HG02870 (cell line): ENCODE data around the gene IL1RAPL1.

Source experiments
- ATAC-seq: cut with Tn5 transposase; IDR thresholded peaks from one replicate; pipeline ENCODE4 v1.9.1; 2021; ENCODE audit warnings: mild to moderate bottlenecking, moderate library complexity; ENCODE audit not compliant: unreplicated experiment

IL1RAPL1 gene

DNA sequence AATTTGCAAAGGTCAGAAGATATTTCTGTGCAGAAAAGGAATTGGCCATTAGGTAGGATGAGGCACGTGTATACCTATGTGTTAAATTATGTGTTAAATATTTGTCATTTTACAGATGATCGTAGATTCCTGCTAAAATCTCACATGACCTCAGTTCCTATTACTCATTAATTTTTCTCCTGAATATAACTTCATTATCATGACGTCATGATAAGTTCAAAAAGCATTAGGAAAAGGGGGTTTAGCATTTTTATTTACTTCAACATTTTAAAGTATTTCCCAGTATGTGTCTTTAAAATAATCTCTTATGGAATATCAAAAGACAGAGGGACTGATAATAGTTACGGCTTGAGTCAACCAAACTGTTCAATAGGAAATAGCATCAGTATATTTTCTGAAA is 372.8 kb downstream of the IL1RAPL1 start:
- no peak for ATAC-seq

GRCh38 chrX:28966331-28966730 is 379.1 kb downstream of the IL1RAPL1 start:
- no peak for ATAC-seq

DNA sequence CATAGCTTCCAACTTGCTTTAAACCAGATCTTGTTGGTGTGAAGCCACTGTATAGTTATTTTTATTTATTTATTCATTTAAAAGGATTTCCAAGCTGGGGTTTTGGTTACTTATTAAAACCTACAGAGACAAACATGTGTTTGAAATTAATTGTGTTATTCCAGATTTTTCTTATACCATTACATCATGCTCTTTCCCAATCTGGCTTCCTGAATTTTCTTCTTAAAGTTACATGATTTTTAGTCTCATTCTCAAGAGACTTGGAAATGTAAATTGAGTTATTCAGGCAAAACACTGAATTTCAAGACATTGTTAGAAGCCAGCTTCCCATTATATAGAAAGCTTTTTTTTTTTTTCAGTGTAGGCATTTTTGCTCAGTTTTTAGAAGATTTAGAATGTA is 381.9 kb downstream of the IL1RAPL1 start:
- no peak for ATAC-seq

GRCh38 chrX:28979877-28980276 is 392.6 kb downstream of the IL1RAPL1 start:
- ATAC-seq: no peak

GRCh38 chrX:28981952-28982351 is 394.7 kb downstream of the IL1RAPL1 start:
- no peak for ATAC-seq

DNA sequence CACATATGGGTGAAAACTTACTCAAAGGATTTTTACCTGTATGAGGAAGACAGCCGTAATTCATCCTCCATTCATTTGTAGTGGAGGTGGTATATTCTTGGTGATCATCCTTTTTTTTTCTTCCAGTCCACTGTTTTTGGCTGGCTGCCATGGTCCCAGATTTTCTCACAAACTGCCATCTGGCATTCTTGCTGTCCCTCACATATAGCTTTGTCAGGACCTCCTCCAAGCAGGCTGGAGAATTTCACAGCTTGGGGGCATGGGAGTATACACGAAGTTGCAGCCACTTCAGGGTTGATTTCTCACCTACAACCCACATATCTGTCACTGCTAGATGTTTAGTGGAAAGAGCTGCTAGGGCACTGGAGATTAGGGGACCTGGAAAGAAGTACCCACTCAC is 401.0 kb downstream of the IL1RAPL1 start:
- no peak for ATAC-seq

DNA sequence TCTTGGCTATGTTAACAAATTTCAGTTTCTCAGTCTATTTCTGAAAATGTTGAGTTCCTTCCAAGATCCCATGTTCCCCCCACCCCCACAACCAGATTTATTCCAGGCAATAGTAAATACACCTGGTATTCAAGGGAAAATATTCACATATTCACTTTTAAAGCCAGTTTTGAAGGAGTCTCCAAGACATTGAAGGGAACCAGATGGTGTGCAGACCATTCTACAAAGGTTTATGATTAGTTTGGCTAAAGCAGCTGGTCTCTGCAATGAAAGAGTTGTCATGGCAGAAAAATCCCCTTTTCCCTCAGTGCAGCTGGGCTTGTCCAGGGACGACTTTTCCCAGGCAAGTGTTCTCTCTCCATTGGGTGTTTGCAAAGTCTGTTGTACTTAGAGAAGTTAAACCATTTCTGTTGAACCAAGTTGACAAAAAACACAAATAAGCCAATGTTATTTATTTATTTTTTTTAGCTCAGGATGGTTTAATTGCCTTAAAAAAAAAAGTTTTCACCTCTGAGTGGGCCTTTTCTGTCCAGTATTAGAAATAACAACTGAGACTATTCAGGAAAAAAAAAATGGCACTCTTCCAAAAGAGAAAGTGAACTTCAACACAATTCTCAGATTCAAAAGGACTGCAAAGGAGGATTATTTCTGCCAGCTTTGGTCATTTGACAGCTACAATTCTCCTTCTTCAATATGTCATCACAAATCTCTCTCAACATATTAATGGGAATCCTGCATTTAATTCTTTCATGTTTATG is 410.6 kb downstream of the IL1RAPL1 start:
- no peak for ATAC-seq

DNA sequence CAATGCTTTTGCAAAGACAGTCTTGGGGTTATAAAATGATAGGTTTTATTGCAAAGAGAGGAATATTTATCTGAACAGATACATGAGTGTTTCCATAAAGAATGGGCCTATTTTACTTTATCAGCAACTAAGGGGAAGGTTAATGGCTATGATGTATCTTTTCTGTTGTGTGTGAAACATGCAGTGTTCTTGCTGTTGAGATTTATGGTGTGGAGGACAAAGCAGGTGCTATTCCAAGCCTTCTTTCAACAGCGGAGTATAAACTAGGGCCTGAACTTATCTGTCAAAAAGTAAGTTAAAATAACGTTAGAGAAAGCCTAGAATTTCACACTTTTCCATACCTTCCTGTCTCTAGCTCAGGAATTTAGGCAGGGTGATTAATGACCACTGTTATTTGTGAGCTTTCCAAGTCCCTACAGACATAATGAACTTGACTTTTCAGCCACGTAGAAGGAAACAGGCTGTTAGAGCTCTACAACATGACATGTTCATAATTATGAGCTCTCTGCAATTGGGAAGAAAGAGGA is 411.4 kb downstream of the IL1RAPL1 start:
- ATAC-seq: no peak

GRCh38 chrX:29012867-29013266 is 425.6 kb downstream of the IL1RAPL1 start:
- ATAC-seq: no peak

- no peak for ATAC-seq
Measured at GRCh38 chrX:29023207-29023606, 436.0 kb downstream of the IL1RAPL1 start.

DNA sequence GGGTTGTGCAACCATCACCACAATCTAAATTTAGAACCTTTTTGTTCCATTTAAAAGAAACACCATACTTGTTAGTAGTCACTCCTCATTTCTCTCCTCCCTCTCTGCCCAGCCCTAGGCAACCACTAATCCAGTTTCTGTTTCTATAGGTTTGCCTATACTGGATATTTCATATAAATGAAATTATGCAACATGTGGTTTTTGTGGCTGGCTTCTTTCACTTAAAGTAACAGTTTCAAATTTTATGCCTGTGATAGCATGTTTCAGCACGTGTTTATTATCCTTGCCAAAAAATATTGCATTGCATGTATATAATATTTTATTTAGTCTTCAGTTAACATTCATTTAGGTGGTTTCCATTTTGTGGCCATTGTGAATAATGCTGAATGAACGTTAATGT is 437.6 kb downstream of the IL1RAPL1 start:
- ATAC-seq: no peak

GRCh38 chrX:29039501-29039900 is 452.3 kb downstream of the IL1RAPL1 start:
- no peak for ATAC-seq

DNA sequence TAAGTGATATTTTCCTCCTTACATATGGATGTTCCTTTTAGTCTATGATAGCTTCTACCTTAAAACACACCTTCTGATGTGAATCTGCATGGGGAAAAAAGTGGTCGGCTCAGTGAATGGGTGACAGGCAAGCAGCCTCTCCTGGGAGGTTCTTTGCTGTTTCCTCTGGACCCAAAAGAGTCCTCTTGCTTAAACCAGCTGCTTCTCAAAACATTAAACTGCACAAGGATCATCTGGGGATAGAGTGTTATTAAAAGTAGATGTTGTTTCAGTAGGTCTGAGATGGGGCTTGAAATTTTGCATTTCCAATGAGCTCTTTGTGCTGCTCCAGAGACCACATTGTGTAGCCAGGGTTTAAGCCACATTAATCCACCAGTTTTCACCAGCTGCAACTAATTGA is 452.9 kb downstream of the IL1RAPL1 start:
- ATAC-seq: no peak

DNA sequence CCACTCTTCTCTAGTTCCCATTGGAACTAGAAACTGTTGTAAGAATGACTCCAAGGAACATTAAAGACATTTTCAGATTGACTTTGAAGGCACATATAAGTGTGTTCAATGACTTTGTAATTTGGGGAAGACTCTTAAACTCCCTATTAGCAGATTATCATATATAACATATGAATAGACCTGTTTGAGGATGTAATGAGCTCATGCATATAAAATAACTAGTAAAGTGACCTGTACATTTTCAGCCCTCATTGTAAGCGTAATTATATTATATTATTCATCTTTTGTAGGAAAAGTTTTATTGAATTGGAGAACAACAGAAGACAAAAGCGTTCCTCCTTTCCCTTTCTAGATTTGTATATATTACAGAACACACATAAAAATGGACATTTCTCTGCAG is 455.1 kb downstream of the IL1RAPL1 start:
- ATAC-seq: no peak

DNA sequence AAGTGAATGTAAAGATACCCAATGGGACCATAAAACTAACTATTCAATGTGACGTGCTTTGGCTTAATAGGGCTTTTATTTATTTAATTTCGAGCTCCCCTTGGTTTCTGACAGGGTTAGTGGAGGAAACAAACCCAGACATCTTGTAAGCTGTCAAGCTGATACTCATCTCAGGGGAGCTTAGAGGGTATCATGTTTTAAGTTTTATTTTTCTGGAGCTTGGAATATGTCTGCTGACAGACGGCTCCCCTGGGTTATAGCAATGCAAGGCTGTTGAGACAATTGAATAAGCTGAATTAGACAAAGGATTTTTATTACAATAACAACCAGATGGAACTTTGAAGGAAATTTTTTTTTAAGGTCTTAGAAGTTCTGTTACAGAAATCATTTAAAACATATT is 456.5 kb downstream of the IL1RAPL1 start:
- no peak for ATAC-seq

DNA sequence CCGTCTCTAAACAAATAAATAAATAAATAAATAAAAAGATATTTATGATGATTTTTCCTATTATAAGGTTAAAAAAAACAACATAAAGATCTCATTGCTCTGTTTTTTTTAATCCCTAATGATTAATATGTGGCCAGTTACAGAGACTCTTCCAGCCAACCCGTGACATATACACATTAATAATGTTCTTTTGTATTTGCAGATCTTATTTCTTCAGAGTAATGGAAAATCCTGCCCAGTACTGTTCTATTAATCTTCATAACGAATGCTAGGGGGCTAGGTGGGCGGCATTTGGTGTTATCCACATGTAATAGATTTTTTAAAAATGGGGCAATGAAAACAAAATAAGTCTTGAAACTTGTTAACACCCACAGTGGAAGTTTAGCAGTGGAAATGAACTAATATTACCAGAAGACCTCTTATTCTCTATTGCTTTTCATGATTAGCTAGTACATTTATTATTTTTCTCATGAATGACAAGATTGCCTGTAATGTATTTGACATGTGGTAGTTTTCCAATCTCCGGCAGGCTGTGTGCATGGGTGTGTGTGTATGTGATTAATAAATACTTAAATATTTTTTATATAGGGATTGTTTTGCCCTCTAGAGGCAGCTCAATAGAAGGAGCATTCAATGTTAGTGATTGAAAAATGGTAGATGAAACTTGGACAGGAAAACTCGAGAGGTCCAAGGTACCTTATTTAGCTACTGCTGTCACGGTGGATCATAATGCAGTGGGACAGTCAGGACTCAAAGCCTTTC is 457.4 kb downstream of the IL1RAPL1 start:
- ATAC-seq: no peak

DNA sequence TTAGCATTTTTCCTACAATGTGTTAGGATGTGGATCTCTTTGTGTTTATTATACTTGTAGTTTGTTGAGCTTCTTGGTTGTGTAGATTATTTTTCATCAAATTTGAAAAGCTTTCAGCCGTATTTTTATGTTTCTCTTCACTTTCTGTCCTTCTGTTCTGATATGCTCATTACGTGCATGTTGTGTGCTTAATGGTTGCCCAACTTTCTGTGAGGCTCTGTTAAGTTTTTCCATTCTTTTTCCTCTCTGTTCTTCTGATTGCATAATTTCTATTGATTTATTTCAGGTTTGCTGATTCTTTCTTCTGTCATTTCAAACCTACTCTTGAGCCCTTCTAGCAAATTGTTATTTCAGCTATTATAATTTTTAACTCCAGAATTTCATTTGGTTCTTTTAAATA is 478.2 kb downstream of the IL1RAPL1 start:
- ATAC-seq: no peak

GRCh38 chrX:29066516-29066915 is 479.3 kb downstream of the IL1RAPL1 start:
- no peak for ATAC-seq

DNA sequence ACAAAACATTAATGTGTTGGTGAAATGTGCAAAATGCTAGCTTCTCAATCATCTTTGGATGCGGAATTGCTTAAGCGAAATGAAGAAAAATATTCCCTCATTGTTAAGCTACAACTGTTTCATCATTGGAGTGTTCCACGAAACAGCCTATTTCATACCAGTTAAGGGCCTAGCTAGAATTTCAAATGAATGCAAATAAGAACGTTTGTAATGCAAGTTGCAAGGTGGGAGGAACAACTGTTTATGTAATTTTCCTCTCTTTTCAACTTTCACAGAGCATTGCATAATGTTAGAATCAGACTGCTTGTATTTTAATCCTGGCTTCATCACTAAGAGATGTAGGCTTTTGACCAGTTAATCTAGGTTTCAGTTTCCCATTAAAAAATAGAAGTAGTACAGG is 480.1 kb downstream of the IL1RAPL1 start:
- ATAC-seq: no peak

GRCh38 chrX:29071525-29072320 is 484.5 kb downstream of the IL1RAPL1 start:
- no peak for ATAC-seq

GRCh38 chrX:29082558-29082957 is 495.3 kb downstream of the IL1RAPL1 start:
- ATAC-seq: no peak
